A172 (cell line): ENCODE measurements around the gene AMBN. TPM values are rescaled to one million over a fixed set of nuclear protein-coding genes. Genes with fewer than 3 reads are reported as not detected.
A peak's percentile ranks its signal among the peaks of the same experiment; 100 is the strongest.

Source experiments
- DNase-seq: peaks from one replicate; pipeline ENCODE4 v3.0.0-alpha.2; 2015; ENCODE audit warnings: low spot score
- total RNA-seq: library from RNA; depleted of rRNA; stranded (reverse); fragments of >200 nt; shearing (Covaris generic); gene quantifications from 2 replicates; pipeline ENCODE4 v1.2.3, GENCODE V29; 2014; rRNA removed

Gene AMBN
- 0.17 TPM in 1 of 2 replicates, not detected in the other for total RNA-seq

GRCh38 chr4:70591955-70592582 lies at the start of gene AMBN:
Gene AMBN (plus strand): TSS chr4:70592256. CDS start chr4:70592359, 103 bp downstream.
- no peak for DNase-seq

DNA sequence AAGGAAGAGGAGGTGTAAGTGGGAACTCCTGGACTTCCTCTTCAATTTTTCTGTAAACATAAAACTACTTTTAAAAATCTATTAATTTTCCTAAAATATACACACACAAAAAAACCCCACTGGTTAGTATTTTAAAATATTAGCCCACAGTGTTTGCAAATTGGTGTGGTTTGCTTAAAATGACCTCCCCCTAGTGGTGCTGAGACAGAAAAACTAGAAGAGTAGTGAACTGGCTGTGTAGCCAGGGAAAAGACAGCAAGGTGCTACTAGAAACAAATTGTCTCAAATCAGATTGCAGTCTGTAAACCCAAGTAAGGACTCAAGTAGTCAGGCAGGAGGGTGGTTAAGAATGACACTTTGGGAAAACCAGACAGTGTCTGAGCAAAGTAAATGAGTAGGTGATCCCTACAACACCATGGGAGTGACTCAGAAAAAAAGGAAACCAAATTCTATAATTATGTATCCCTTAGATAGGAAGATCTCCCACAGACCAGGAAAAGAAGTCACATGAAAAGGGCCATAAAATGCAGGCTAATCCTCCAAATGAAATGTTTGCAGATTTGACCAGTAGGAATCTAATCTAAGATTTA lies 47.7 kb upstream of the AMBN start:
- peak; percentile 48 for DNase-seq

GRCh38 chr4:70556856-70557255 lies 35.2 kb upstream of the AMBN start:
- DNase-seq, result peak; percentile 21

- DNase-seq, result peak; percentile 30
Measured at GRCh38 chr4:70559211-70559830, 32.7 kb upstream of the AMBN start.

DNA sequence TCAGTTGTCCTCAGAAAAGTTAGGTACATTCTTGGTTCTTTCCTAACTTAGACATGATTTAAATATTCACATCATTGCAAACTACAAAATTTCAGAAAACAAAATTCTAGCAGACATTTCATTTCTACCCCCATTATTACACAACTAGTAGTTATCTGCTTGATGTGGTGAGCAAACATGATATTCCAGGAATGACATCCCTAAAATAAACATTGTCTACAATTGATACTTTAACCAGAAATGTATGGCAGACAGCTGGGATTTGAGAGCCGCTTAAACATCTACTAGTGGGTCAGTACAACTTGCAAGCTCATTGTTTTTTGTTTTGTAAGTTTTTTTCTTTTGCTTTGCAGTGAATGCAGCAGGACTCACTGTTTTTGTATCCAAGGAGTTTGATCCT lies 32.1 kb upstream of the AMBN start:
- DNase-seq, result no peak

- DNase-seq, result no peak
Measured at GRCh38 chr4:70564033-70564432, 28.0 kb upstream of the AMBN start.

GRCh38 chr4:70570796-70571195 lies 21.3 kb upstream of the AMBN start:
- no peak for DNase-seq

- DNase-seq, result no peak
Measured at GRCh38 chr4:70571772-70572171, 20.3 kb upstream of the AMBN start.

- DNase-seq, result no peak
Measured at GRCh38 chr4:70575964-70576363, 16.1 kb upstream of the AMBN start.

DNA sequence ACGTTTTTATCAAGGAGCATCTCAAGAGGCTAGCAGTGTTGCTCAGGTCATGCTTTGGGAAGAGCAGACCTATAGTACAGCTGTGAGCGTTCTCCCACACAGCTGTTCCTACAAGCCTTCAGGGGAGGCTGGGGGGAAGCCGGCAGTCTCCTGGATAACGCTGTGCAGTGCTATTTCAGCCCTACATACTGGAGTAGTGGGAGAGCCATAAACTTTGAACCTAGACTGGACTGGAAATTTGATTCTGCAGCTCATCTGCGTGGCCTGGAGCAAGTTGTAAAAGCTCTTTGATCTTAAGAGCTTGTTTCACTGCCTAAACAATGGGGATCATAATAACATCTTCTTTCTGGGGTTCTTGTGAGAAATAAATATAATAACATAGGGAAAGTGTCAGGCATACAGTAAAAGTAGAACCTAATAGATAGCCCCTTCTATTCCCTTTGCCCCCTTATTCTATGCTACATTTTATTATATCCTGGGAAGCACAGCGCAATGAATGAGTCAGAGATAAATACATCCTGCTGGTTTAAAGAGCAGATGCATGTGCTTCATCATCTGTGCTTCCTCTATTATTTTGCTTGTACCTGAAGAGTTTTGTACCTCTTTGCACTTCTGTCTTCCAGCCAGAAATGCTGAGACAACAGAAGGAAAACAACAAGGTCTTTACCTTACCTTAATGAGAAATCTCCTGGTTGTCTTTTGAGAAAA lies 14.7 kb upstream of the AMBN start:
- peak; percentile 4 for DNase-seq

GRCh38 chr4:70581980-70582379 lies 10.1 kb upstream of the AMBN start:
- DNase-seq, result no peak

- peak; percentile 4 for DNase-seq
Measured at GRCh38 chr4:70583952-70584834, 7.9 kb upstream of the AMBN start.

GRCh38 chr4:70586841-70587240 lies 5.2 kb upstream of the AMBN start:
- no peak for DNase-seq

DNA sequence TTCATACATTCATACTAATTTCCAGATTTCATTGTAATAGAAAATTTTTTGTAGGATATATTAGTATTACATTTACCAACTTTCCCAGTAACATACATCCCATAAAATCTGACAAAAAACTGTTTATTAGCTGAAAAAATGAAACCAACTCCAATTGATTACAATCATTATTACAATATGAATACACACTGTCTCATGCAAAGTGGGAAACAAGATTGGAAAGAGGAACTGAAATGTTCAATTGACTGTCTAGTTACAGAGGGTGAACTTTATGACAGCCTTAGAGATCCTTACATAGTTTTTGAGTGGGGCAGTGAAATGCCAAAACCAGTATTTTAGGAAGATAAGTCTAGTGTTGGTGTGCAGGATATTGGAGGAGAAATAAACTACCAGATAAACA lies 2.3 kb upstream of the AMBN start:
- DNase-seq, result no peak

DNA sequence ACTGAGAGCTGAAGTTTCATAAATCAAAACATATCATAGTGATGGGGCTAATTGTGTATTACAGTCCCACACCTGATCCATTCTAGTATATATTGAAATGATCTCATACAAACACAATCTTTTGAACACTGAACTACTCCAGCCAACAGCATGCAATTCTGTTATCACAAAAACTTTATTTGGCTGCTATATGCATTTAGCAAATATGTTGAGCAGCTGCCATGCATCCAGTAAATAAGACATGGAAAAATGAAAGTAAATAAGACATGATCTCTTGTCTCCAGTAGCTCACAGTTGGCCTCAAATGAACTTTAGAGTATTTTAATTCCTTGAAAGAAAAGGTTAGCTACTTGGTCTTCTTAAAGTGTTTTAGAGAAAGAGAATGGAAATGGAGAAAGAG lies 2.1 kb downstream of the AMBN start:
- DNase-seq, result no peak

- no peak for DNase-seq
Measured at GRCh38 chr4:70600305-70600704, 8.2 kb downstream of the AMBN start.

DNA sequence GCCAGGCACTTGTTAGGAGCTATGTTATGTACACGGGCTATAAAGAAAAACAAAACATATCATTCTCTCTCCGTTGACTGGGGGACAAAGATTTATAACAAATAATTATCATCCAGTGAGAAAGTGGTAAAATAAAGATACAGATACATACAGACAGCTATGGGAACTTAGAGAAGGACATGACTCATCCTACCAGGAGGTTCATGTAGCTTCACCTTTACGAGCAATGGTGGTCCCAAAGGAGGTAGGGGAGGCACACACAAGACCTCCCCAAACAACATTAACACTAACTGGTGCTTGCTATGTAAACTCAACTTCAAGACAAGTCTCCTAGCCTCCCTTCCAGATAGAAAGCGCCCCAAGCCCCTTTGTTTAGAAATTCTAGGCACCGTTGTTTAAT lies 8.9 kb downstream of the AMBN start:
- DNase-seq, result no peak

- DNase-seq, result peak; percentile 61
Measured at GRCh38 chr4:70601422-70602039, 9.5 kb downstream of the AMBN start.

DNA sequence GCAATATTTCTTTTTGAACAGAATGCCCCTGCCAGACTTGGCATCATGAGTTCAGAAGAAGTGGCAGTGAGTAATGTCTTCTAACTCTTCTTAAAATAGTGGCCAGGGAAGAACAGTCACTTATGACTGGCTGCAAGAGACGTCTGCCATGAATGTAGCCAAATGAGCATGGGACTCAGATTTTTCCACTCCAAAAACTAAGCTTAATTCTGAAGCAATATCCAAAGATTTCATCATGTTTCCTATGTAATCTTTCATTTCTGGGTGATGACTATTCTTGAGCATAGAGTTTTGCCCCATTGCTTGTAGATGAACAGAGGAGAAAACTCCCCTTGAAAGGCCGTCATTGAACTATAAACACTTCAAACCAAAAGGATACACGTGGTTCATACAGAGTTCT lies 11.8 kb downstream of the AMBN start:
- no peak for DNase-seq

DNA sequence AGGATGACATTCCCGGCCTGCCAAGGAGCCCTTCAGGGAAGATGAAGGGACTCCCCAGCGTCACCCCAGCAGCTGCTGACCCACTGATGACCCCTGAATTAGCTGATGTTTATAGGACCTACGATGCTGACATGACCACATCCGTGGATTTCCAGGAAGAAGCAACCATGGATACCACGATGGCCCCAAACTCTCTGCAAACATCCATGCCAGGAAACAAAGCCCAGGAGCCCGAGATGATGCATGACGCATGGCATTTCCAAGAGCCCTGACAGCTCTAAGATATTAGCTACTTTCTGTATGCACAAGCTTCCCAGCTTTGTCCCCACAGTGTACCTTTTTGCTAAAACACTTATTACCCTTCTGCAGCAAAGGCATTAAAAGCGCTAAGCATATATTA lies 14.4 kb downstream of the AMBN start:
- no peak for DNase-seq

DNA sequence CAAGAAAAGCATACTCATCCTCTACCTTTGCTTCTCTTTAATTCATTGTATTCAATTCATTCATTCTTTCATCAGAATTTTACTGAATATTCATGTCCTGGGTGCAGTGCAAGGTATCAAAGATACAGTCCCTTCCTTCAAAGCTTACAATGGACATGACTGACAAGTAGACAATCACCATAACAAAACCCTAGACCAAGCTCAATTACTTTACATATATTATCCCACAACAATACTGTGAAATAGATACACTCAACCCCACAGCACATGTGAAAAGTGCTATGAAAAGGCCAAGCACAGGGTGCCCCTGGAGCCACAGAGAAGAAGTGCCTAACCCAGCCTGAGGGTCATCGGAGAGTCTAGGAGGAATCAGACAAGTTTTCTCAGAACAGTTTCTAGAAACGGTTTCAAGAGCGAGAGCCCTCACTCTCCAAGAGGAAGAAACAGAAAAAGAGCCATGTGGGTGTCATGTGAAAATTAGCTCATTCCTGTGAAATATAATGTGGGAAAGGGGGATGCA lies 15.3 kb downstream of the AMBN start:
- DNase-seq, result no peak
